GM23248 (cell line): ENCODE measurements around the gene EXOC2.

Source experiments
- EZH2 ChIP-seq: fragments of 200-600 bp; sonication (generic); IDR thresholded peaks from 2 replicates; pipeline ENCODE4 v1.6.1; 2018; ENCODE audit warnings: antibody characterized with exemption, mild to moderate bottlenecking; ENCODE audit not compliant: insufficient read depth, poor library complexity, severe bottlenecking
- EZH2phosphoT487 ChIP-seq: fragments of 200-600 bp; sonication (generic); IDR thresholded peaks from 2 replicates; pipeline ENCODE4 v1.6.1; 2018; ENCODE audit warnings: antibody characterized with exemption, moderate library complexity, mild to moderate bottlenecking, low read depth; ENCODE audit not compliant: insufficient read depth

DNA sequence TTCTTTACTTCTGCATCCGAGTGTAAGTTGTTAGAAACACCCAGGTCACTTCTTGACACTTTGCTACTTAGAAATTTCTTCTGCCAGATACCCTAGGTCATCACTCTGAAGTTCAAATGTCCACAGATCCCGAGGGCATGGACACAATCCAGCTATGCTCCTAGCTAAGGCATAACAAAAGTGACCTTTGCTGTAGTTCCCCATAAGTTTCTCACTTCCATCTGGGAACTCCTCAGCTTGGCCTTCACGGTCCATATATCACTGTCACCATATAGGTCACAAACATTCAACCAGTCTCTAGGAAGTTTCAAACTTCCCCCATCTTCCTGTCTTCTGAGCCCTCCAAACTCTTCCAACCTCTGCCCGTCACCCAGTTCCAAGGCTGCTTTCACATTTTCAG lies 236.1 kb downstream of the EXOC2 start:
- TF ChIP-seq EZH2 (no peak), EZH2phosphoT487 (no peak)
